ENCODE data around the gene CDKL1.

Gene CDKL1

DNA sequence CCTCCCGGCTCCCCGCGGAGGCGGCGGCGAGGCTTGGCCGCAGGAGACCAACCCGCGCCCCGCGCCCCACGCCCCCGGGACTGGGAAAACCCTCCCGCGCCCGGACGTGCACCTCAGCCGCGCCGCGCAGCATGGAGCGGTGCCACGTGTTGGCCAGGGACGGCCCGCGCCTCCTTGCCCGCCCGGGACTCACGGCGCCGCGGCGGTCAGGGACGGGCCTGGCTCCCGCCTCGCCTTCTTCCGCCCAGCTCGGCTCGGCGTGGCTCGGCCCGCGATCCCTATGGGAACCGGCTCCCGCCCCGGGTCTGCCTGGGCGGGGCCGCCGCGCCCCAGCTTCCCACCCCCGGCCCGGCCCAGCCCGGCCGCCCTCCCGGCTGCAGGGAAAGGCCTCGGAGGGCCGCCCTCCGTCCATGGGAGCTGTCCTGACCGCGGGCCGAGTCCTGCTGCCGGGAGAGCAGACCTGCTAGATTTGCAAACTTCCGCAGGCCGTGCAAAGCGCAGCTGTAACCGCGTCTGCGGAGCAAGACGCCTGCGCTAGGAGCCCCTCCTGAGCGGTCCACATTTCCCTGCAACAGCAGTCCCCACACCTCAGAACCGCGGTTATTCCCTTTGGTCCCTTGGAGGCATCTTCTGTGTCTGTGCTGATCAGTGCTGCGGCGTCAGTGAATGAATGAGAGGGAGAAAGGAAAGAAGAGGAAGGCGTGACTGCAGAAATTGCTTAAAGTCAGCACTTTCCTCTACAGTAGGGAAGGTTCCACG, at the start of gene CDKL1:
Gene CDKL1, minus strand, starts transcription at position 251 of the 759 bp plus-strand sequence. CDS start 1,013 bp downstream, outside the sequence.
- DNase-seq (ENCODE audit: low read depth) = peak; percentile 19

DNA sequence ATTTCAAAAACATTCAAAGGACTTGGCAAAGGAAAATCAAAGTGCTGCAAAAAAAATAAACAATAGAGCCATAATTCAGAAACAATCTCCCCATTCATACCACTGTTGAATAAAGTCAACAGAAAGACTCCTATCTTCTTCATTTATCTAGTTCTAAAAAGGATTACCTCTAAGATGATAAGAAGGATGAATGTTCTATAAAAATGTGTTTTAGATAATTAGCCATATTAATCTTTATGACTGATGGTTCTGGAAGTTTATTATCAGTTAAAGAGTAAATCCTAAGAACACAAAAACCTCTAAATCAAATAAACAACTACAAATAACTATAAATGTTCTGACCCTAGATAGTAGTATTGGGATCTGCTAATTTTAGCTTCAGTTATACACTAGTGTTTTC, 37.8 kb upstream of the CDKL1 start:
- no peak for DNase-seq (ENCODE audit: low read depth)

DNA sequence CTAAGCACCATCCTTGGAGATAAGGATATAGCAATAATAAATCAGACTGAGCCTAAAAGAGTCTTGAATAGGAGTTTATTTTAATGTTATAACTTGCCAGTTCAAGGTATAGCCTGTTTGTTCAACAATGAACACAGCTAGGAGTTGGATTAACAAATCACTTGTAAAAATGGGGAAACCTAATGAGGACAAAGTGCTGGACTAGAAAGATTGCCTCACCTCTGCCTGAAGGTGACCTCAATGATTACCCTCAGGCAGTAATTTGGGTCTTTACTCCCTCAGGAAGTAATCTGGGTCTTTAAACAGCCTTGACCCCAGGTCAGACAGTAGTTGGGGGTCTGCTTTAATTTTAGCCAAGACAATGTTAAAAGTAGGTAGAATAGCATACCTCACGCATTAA, 35.5 kb upstream of the CDKL1 start:
- DNase-seq (ENCODE audit: low read depth) = no peak

GRCh38 chr14:50425816-50426215, 29.1 kb upstream of the CDKL1 start:
- DNase-seq (ENCODE audit: low read depth) = peak; percentile 46

- no peak for DNase-seq (ENCODE audit: low read depth)
Measured at GRCh38 chr14:50425105-50425504, 28.4 kb upstream of the CDKL1 start.

DNA sequence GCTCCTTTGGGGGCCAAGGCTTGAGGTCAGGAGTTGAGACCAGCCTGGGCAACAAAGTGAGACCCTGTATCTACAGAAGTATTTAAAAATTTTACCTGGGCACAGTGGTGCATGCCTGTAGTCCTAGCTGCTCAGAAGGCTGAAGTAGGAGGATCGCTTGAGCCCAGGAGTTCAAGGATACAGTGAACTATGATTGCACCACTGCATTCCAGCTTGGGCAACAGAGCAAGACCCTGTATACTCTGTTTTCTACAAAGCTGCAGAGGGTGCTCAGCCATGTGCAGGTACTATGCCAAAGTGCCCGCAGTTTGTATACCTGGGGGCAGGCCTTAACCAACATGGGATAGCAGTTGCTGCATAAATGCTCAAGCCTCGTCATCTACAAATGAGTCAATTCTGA, 26.8 kb upstream of the CDKL1 start:
- no peak for DNase-seq (ENCODE audit: low read depth)

DNA sequence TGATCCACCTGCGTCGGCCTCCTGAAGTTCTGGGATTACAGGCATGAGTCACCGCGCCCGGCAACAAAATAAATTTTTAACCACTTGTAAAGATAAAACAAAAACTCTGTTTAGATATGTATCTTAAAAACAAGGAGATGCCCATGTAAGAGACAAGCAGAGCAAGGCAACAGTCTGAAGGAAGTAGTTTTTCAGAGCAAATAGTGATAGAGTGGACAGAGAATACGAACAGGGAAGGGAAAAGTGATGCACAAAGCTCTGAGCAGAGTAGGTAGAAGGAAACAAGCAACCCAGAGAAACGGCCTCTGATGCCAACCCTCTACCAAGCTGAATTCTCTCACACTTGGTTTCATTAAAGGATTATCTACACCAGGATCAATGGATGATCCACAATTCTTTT, 24.8 kb upstream of the CDKL1 start:
- DNase-seq (ENCODE audit: low read depth) = no peak

DNA sequence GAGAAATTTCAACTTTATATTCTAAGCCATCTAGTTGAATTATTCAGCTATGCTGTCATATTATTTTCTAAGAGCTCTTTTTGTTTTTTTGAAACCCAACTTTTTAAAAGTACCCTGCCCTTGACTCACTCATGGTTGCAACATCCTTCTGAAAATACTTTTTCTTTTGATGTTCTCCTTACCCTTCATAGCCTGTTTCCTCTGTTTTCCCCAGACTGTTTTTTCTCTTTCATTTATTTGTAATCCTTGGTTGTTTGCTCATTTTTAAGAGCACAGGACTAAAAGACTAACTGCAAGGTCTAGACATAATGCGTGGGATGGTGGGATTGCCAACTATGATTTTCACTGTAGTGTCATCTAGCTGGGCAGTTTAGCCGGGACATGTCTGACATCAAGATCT, 21.2 kb upstream of the CDKL1 start:
- no peak for DNase-seq (ENCODE audit: low read depth)

- DNase-seq (ENCODE audit: low read depth) = peak; percentile 61
Measured at GRCh38 chr14:50410921-50411320, 14.2 kb upstream of the CDKL1 start.

DNA sequence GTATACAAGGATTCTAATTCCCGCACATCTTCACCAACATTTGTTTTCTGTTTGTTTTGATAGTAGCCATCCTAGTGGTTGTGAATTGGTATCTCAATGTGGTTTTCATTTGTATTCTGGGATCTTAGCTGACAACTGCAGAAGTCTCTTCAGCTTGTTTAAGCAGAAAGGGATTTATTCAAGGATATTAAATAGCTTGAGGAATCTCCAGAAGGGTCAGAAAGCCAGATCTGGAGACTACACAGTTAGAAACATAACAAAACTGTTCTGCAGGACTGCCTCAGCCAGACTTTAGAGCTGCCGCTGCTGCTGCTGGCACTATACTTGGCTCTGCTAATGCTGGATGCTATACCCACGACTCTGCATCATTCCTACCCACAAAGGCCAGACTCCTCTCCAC, 13.4 kb upstream of the CDKL1 start:
- no peak for DNase-seq (ENCODE audit: low read depth)

DNA sequence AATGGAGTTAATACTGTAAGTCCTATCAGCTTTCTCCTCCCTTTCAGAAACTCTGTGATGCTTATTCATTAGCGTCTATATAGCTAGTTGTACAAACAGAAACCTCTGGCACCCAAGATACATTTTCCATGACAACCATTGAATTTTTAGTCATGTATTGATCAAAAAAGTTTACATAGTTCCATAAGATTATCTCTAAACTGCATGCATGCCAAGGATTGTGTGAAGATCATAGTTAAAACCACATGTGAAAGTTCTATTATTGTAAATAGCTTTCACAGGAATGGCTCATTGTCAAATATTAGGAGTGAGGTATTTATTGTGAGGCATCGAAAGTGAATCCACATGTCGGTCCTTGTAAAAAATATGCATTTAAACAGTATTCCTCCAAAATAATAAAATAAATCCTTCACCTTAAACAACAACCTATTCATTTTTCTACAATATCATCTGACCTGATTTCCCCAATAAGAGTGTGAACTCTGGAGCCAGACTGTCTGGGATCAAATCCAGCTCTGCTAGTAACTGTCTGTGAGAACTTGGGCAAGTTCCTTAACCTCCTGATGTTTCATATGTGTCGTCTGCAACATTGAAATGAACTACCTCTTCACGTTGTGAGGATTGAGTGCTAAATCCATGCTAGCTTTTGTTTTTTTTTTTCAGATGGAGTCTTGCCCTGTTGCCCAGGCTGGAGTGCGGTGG, 10.6 kb upstream of the CDKL1 start:
- no peak for DNase-seq (ENCODE audit: low read depth)

GRCh38 chr14:50403419-50403818, 6.7 kb upstream of the CDKL1 start:
- no peak for DNase-seq (ENCODE audit: low read depth)

- no peak for DNase-seq (ENCODE audit: low read depth)
Measured at GRCh38 chr14:50402965-50403364, 6.3 kb upstream of the CDKL1 start.

DNA sequence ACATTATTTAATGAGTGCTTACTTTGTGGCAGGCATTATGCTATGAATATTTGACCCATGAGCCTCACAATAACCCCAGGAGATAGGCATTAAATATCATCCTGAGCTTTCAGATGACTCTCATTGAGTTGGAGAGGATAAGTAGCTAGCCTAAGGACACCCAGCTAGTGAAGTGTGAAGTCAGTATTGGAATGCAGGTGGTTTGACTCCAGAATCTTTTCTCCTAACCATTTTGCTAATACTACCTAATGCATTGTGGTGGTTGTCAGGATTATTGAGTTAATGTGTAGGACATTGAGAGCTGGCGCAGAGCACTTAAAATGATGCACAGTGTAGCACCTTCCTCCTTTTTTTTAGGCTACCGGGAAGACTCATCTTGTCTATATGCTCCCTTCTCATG, 3.8 kb upstream of the CDKL1 start:
- DNase-seq (ENCODE audit: low read depth) = no peak

DNA sequence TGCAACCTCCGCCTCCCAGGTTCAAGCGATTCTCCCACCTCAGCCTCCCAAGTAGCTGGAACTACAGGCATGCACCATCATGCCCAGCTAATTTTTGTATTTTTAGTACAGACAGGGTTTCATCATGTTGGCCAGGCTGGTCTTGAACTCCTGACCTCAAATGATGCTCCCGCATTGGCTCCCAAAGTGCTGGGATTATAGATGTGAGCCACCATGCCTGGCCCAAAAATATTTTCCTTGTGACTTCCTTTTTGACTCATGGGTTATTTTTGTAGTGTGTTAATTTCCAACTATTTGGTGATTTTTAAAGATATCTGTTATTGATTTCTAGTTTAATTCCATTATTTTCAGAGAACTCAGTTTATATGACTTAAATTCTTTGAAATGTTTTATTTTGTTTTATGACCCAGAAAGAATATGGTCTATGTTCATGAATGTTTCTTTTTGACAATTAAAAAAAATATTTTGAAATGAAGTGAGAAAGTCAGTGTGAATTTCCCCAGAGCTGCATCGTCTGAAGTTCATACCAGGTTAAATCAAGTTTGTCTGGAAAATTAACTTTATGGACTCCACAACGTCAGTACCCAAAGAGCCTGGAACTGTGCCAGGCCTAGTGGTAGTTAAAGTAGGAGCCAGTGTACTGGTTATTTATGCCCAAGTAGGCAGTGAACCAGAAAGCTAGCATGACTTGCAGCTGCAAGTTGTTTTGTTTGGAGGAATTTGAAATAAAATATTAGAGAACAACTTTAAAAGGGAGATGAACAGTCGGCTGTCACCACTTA, 2.8 kb upstream of the CDKL1 start:
- no peak for DNase-seq (ENCODE audit: low read depth)

- no peak for DNase-seq (ENCODE audit: low read depth)
Measured at GRCh38 chr14:50398189-50398580, 1.5 kb upstream of the CDKL1 start.

- DNase-seq (ENCODE audit: low read depth) = no peak
Measured at GRCh38 chr14:50397390-50398188, 908 bp upstream of the CDKL1 start.

DNA sequence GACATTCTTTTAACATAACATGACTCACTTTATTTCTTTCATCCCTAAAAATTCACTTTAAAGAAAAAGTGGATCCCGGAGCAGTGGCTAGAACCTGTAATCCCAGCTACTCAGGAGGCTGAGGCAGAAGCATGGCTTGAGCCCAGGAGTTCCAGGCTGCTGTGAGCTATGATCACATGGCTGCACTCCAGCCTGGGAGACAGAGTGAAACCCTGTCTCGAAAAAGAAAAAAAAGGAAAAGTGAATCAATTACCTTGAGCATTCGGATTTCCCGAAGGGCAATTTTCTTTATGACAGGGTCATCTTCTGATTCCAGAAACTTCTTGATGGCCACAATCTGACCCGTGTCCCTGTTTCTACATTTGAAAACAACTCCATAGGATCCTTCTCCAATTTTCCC, 1.2 kb downstream of the CDKL1 start:
- no peak for DNase-seq (ENCODE audit: low read depth)

DNA sequence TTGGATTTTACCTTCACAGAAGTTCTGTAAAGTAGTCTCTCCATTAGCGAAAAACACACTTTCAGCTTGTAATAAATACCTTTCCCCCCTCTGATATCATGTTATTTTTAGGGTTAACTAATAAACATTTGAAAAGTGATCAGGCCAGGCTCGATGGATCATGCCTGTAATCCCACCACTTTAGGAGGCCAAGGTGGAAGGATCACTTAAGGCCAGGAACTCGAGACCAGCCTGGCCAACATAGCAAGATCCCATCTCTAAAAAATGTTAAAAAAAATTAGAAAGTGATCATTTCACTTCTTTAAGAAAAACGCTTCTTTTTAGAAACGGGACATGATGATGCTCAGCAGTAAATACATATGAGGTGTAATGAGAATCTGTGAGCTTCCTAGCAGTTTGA, 2.0 kb downstream of the CDKL1 start:
- DNase-seq (ENCODE audit: low read depth) = no peak

DNA sequence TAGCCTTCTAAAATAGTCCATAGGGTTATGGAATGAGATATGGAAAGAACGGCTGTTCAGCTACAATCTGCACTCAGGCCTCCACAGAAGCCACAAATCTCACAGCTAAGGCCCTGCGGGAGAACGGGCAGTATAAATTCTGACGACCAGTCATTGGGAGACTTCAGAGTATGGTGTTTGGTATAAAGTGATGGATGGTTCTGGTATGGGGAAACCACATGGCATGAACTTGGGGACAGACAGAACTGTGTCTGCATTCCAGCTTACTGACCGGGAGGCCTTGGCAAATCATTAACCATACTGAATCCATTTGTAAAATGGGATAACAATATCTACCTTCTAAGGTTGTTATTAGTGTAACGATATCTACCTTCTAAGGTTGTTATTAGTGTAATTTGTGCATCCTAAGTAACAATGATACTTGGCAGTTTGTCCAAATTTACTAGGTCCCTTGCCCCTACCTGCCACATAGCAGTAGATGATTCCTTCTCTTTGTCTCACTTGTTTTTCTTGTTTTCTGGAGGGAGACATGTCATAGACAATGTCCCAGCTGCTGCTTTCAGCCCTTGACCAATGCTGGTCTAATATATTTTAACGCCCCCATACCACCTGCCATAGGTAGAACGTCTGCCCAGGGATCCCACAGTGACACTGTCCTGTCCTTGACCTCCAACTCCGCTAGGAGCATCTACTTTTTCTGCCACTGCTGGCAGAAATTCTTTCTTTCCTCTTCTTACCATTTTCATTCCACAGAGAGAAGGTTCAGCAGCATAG, 6.8 kb downstream of the CDKL1 start:
- DNase-seq (ENCODE audit: low read depth) = no peak

GRCh38 chr14:50388256-50388931, 8.3 kb downstream of the CDKL1 start:
- no peak for DNase-seq (ENCODE audit: low read depth)

All from non-pigmented ciliary epithelial cell (primary cell).